SU-DHL-6 (cell line): ENCODE data around the gene BIRC5.

Experiments
- H2AFZ ChIP-seq: fragments of 200-600 bp; sonication (generic); 2 replicates; pipeline ENCODE4 v1.6.1; 2014; ENCODE audit warnings: low read depth, mild to moderate bottlenecking, moderate library complexity, mixed read lengths, antibody characterized with exemption, low read length; ENCODE audit not compliant: severe bottlenecking
- H3F3A ChIP-seq: fragments of 200-600 bp; shearing (Covaris generic); 2 replicates; pipeline ENCODE4 v1.6.0; 2016; ENCODE audit warnings: antibody characterized with exemption, mild to moderate bottlenecking; ENCODE audit not compliant: insufficient read depth
- H3K27ac ChIP-seq: fragments of 200-600 bp; sonication (generic); 2 replicates; pipeline ENCODE4 v1.5.1; 2016; ENCODE audit warnings: low read depth, mild to moderate bottlenecking, low read length, moderate library complexity, mixed read lengths
- H3K27me3 ChIP-seq: fragments of 200-600 bp; sonication (generic), shearing (Covaris generic); 2 replicates; pipeline ENCODE4 v1.6.0; 2014; ENCODE audit warnings: mild to moderate bottlenecking, low read length
- H3K36me3 ChIP-seq: fragments of 200-600 bp; sonication (generic); 2 replicates; pipeline ENCODE4 v1.6.1; 2014; ENCODE audit warnings: mild to moderate bottlenecking, low read length, mixed read lengths
- H3K4me2 ChIP-seq: fragments of 300-600, 200-600 bp; shearing (Covaris generic), sonication (generic); 2 replicates; pipeline ENCODE4 v1.6.0; 2014; ENCODE audit warnings: low read length, low read depth, mild to moderate bottlenecking; ENCODE audit not compliant: poor library complexity, severe bottlenecking
- H3K4me3 ChIP-seq: fragments of 200-600 bp; sonication (generic); 2 replicates; pipeline ENCODE4 v1.5.1; 2014; ENCODE audit warnings: antibody characterized with exemption, low read length, mild to moderate bottlenecking, mixed read lengths; ENCODE audit not compliant: insufficient read depth, poor library complexity, severe bottlenecking
- H3K79me2 ChIP-seq: fragments of 200-600 bp; sonication (generic); 2 replicates; pipeline ENCODE4 v1.6.1; 2014; ENCODE audit warnings: mild to moderate bottlenecking, low read length, moderate library complexity; ENCODE audit not compliant: insufficient read depth
- H3K9ac ChIP-seq: fragments of 200-600 bp; sonication (generic); 2 replicates; pipeline ENCODE4 v1.7.0; 2014; ENCODE audit warnings: mild to moderate bottlenecking, low read length
- H3K9me2 ChIP-seq: fragments of 200-600 bp; sonication (generic); replicated peaks from 2 replicates; pipeline ENCODE4 v1.6.1; 2014; ENCODE audit warnings: low read length; ENCODE audit not compliant: insufficient read depth
- H3K9me3 ChIP-seq: fragments of 200-600 bp; sonication (generic); 2 replicates; pipeline ENCODE4 v1.6.1; 2014; ENCODE audit warnings: low read length, mixed read lengths; ENCODE audit not compliant: insufficient read depth
- H4K20me1 ChIP-seq: fragments of 200-600 bp; sonication (generic); 2 replicates; pipeline ENCODE4 v1.6.1; 2014; ENCODE audit warnings: low read depth, mild to moderate bottlenecking, antibody characterized with exemption, low read length, moderate library complexity, mixed read lengths
- CTCF ChIP-seq: fragments of 200-600 bp; sonication (generic); IDR thresholded peaks from one replicate; pipeline ENCODE4 v1.5.1; 2017; ENCODE audit warnings: antibody characterized with exemption, mild to moderate bottlenecking, low read length, moderate library complexity; ENCODE audit not compliant: insufficient read depth, poor library complexity, severe bottlenecking
- EZH2phosphoT487 ChIP-seq: fragments of 200-600 bp; sonication (generic), shearing (Covaris generic); conservative IDR thresholded peaks from 2 replicates; pipeline ENCODE4 v1.6.1; 2018; ENCODE audit warnings: mild to moderate bottlenecking, antibody characterized with exemption, low read length, moderate library complexity, mixed read lengths

BIRC5 gene

DNA sequence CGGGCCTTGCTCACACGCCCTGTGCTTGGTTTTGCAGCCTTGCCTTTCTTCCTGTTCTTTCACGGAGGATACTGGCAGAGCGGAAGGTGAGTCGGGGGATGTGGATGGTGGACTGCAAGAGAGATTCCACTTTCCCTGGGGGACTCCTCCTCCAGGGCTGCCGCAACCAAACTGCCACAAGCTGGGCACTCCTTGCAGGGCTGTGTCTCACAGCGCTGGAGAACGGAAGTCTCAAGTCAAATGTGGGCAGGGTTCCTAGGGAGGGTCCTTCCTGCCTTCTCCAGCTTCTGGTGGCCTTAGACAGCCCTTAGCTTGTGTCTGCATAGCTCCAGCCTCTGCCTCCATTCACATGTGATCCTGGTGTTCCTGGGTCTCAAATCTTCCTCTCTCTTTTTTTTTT, 11.4 kb upstream of the BIRC5 start:
- TF ChIP-seq EZH2phosphoT487, result no peak
- no peak for TF ChIP-seq CTCF
- Histone ChIP-seq H4K20me1 (no peaks in the 10 kb centered on the region), H3K27me3 (no peaks in the 10 kb centered on the region), H2AFZ (no peak overlapping the region), H3K9me2 (no peaks in the 10 kb centered on the region), H3K9ac (no peak overlapping the region), H3K4me2 (no peak overlapping the region), H3K79me2 (peaks cover 12% of the 10 kb centered on the region; the same call in 1 of the 2 replicates), H3K4me3 (no peak overlapping the region), H3K36me3 (no peaks in the 10 kb centered on the region), H3F3A (no peaks in the 10 kb centered on the region), H3K9me3 (no peaks in the 10 kb centered on the region), H3K27ac (no peak overlapping the region)

DNA sequence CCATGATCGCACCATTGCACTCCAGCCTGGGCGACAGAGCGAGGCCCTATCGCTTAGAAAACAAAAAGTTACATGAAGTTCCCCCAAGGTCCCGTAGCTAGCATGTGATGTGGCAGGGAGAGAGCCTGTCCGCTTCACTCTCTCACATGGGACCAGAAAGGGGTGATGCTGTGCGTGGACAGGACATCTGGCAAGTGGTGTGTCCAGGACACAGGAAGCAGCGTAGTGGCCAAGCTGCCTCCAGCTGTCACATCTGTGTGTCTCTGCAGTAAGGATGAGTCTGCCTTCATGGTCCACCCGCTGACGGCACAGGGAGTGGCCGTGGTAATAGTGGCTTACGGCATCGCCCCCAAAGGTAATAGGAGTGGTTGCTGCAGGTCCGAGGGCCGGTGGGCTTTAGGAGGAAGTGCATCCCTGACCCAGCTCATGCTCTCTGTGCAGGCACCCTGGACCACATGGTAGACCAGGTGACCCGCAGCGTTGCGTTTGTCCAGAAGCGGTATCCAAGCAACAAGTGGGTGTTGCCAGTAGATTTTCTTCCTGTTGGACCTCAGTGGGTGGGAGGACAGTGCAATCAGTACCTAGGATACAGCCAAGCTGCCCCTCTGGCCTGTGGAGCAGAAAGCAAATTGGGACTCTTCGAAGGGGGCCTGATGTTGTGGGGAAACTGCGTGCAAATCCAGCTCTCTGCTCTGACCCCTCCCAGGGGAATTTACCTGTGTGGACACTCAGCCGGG, 9.5 kb upstream of the BIRC5 start:
- H3K36me3 ChIP-seq, result no peaks in the 10 kb centered on the region
- no peaks in the 10 kb centered on the region for H3K27me3 ChIP-seq
- H3K9me2 ChIP-seq, result no peaks in the 10 kb centered on the region
- H3K9me3 ChIP-seq, result no peaks in the 10 kb centered on the region
- no peak overlapping the region for H3K27ac ChIP-seq
- H2AFZ ChIP-seq, result no peak overlapping the region
- no peak overlapping the region for H3K9ac ChIP-seq
- no peak overlapping the region for H3K4me3 ChIP-seq
- H3K79me2 ChIP-seq, result peaks cover 12% of the 10 kb centered on the region; the same call in 1 of the 2 replicates
- no peak overlapping the region for H3K4me2 ChIP-seq
- H3F3A ChIP-seq, result no peaks in the 10 kb centered on the region
- TF ChIP-seq CTCF, result no peak
- TF ChIP-seq EZH2phosphoT487, result no peak
- H4K20me1 ChIP-seq, result no peaks in the 10 kb centered on the region

DNA sequence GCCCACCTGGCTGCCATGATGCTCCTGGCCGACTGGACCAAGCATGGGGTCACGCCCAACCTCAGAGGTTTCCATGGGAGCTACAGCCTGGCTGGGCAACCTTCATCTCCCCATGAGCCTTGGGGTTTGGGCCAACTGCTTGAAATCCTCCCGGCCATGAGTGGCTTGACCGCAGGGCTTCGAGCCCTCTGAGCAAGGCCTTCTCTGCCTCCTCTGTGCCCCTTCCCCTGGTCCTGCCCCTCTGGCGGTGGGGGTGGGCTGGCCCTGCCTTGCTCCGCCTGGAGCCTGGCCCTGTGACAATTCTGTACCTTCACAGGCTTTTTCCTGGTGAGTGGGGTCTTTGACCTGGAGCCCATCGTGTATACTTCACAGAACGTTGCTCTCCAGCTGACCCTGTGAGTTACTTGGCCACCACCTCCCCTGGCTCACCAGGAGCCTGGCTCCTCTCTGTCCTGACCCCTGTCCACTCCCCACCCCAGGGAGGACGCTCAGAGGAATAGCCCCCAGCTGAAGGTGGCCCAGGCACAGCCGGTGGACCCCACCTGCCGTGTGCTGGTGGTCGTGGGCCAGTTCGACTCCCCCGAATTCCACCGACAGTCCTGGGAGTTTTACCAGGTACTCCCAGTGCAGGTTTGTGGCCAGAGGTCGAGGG, 8.8 kb upstream of the BIRC5 start:
- H3K4me3 ChIP-seq, result no peak overlapping the region
- H3K9me2 ChIP-seq, result no peaks in the 10 kb centered on the region
- no peak overlapping the region for H3K4me2 ChIP-seq

More for the DNA sequence above, 8.8 kb upstream of the BIRC5 start:
- Histone ChIP-seq H3K9me3 (no peaks in the 10 kb centered on the region), H3K79me2 (peaks cover 5% of the 10 kb centered on the region; the same call in 1 of the 2 replicates), H3K36me3 (no peaks in the 10 kb centered on the region), H2AFZ (no peak overlapping the region), H3F3A (no peaks in the 10 kb centered on the region), H3K9ac (no peak overlapping the region), H3K27me3 (no peaks in the 10 kb centered on the region), H3K27ac (no peak overlapping the region), H4K20me1 (no peaks in the 10 kb centered on the region)
- TF ChIP-seq CTCF, result no peak
- TF ChIP-seq EZH2phosphoT487, result no peak
